Loucy (cell line): ENCODE data around the gene KIR2DL3.

Experiments
- CTCF ChIP-seq: fragments of 200-600 bp; sonication (generic); conservative IDR thresholded peaks from 2 replicates; pipeline ENCODE4 v1.5.1; 2014; ENCODE audit warnings: mild to moderate bottlenecking, antibody characterized with exemption, low read length
- EZH2phosphoT487 ChIP-seq: fragments of 200-600 bp; IDR thresholded peaks from 2 replicates; pipeline ENCODE4 v1.6.1; 2018; ENCODE audit warnings: antibody characterized with exemption, mild to moderate bottlenecking, moderate library complexity, borderline replicate concordance

- no peak for TF ChIP-seq CTCF
- TF ChIP-seq EZH2phosphoT487, result no peak
Measured at GRCh38 chr19:54707962-54708361, 30.4 kb upstream of the KIR2DL3 start.
